Kidney epithelial cell (primary cell): ENCODE results near the gene CNTNAP2. TPM values are rescaled to one million over a fixed set of nuclear protein-coding genes. Genes with fewer than 3 reads are reported as not detected.

Experiments
- DNase-seq: peaks from one replicate; pipeline ENCODE4 v3.0.0-alpha.2; 2010; ENCODE audit warnings: low read depth
- H3K27me3 ChIP-seq: 2 replicates; pipeline ENCODE4 v1.6.0; 2011; ENCODE audit warnings: low read length; ENCODE audit not compliant: control insufficient read depth, insufficient read depth
- H3K36me3 ChIP-seq: 2 replicates; pipeline ENCODE4 v1.5.1; 2011; ENCODE audit warnings: low read length; ENCODE audit not compliant: control insufficient read depth, insufficient read depth
- H3K4me3 ChIP-seq: 2 replicates; pipeline ENCODE4 v1.5.1; 2011; ENCODE audit warnings: low read depth, mild to moderate bottlenecking, control low read depth, low read length
- total RNA-seq: library from RNA; depleted of rRNA; stranded (reverse); fragments of >200 nt; gene quantifications from 2 replicates; pipeline ENCODE4 v1.2.3, GENCODE V29; 2015
- TF ChIP-seq, protein P1 (sequence below): IDR thresholded peaks from 2 replicates; pipeline ENCODE4 v1.5.1; 2011; ENCODE audit warnings: mild to moderate bottlenecking, moderate library complexity, low read length, control low read depth, inconsistent platforms; ENCODE audit not compliant: insufficient read depth, poor library complexity, severe bottlenecking

CNTNAP2 gene
- total RNA-seq, 1 donor from 2014 or later, result 14.0 TPM

DNA sequence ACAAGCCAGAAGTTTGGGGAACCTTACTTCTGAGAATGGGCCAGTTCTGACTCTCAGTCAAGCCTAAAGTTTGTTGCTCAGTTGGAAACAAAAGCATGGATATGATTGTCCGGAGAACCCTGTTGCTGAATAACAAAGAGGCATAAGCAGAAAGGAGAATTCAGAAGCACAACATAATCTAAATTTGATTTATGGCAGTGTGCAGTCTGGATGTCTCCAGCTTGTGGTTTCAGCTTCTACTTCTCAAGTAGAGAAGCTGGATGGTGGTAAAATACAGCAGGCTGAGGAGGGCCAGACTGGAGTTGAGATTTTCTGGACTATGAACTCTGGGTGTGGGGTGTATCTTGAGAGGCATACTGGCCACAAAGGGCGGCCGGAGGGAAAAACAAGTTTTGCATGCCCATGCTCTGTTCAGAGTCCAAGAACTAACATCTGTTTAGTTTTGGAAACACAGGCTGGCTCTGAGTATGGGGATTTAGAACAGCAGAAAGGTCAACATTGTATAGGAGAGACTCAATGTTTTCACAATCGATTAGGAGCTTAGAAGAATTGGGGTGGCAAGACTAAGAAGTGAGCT is 592.9 kb downstream of the CNTNAP2 start:
- no peaks in the 10 kb centered on the region for H3K27me3 ChIP-seq
- no peak overlapping the region for H3K4me3 ChIP-seq
- TF ChIP-seq, protein P1, sequence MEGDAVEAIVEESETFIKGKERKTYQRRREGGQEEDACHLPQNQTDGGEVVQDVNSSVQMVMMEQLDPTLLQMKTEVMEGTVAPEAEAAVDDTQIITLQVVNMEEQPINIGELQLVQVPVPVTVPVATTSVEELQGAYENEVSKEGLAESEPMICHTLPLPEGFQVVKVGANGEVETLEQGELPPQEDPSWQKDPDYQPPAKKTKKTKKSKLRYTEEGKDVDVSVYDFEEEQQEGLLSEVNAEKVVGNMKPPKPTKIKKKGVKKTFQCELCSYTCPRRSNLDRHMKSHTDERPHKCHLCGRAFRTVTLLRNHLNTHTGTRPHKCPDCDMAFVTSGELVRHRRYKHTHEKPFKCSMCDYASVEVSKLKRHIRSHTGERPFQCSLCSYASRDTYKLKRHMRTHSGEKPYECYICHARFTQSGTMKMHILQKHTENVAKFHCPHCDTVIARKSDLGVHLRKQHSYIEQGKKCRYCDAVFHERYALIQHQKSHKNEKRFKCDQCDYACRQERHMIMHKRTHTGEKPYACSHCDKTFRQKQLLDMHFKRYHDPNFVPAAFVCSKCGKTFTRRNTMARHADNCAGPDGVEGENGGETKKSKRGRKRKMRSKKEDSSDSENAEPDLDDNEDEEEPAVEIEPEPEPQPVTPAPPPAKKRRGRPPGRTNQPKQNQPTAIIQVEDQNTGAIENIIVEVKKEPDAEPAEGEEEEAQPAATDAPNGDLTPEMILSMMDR, result no peak
- DNase-seq, result no peak
- H3K36me3 ChIP-seq, result no peaks in the 10 kb centered on the region

DNA sequence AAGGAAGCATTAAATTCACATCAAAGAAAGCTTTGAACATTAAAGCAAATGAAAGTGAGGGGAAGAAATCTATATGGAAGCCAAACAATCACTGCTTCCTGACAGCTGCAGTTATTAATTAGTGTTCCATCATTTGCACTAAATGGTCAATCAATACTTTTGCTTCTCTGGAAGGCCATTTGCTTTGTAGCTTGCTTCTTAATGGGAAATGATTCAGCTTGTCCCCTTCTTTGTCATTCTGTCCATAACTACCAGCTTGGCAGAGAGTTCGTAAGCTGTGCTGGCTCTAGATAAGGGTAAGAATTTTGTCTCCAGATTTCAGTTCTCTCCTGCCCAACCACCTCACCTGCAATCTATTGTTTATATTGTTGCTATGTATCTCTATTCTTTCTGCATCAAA is 596.6 kb downstream of the CNTNAP2 start:
- Histone ChIP-seq H3K4me3 (no peak overlapping the region), H3K36me3 (no peaks in the 10 kb centered on the region), H3K27me3 (no peaks in the 10 kb centered on the region)
- DNase-seq, result no peak
- TF ChIP-seq, protein P1, result no peak

DNA sequence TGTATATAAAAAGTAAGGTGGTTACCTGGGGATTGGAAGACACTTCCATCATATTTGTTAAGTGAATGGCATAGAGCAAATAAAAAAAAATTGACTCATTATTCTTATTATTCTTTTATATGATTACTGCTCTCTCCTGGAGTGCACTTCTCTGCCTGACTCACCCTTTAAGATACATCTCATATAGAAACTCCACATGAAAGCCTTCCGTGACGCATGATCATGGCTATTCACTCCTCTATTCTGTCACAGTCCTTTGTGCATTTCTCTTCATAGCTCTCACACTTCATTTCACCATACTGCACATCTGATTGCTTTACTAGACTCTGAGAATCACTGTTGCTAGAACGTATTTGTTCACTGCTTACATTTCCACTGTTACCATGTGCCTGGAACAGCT is 597.3 kb downstream of the CNTNAP2 start:
- DNase-seq, result no peak
- Histone ChIP-seq H3K27me3 (no peaks in the 10 kb centered on the region), H3K36me3 (no peaks in the 10 kb centered on the region), H3K4me3 (no peak overlapping the region)
- TF ChIP-seq, protein P1, result no peak

- no peak overlapping the region for H3K4me3 ChIP-seq
- DNase-seq, result no peak
- TF ChIP-seq, protein P1, result no peak
Measured at GRCh38 chr7:146720195-146720594, 603.6 kb downstream of the CNTNAP2 start.

GRCh38 chr7:146722986-146723385 is 606.4 kb downstream of the CNTNAP2 start:
- TF ChIP-seq, protein P1, result no peak

More at GRCh38 chr7:146720195-146720594, 603.6 kb downstream of the CNTNAP2 start:
- H3K27me3 ChIP-seq, result no peaks in the 10 kb centered on the region
- H3K36me3 ChIP-seq, result no peaks in the 10 kb centered on the region

GRCh38 chr7:146725520-146725919 is 608.9 kb downstream of the CNTNAP2 start:
- TF ChIP-seq, protein P1, result no peak
- Histone ChIP-seq H3K27me3 (no peaks in the 10 kb centered on the region), H3K4me3 (no peak overlapping the region), H3K36me3 (no peaks in the 10 kb centered on the region)
- DNase-seq, result no peak

More at GRCh38 chr7:146722986-146723385, 606.4 kb downstream of the CNTNAP2 start:
- Histone ChIP-seq H3K36me3 (no peaks in the 10 kb centered on the region), H3K4me3 (no peak overlapping the region), H3K27me3 (no peaks in the 10 kb centered on the region)
- DNase-seq, result no peak
